Smooth muscle cell (in vitro differentiated cells): ENCODE measurements around the gene PICK1. TPM values are rescaled to one million over a fixed set of nuclear protein-coding genes. Genes with fewer than 3 reads are reported as not detected.
"Not testable (repeated sequence)": the region's sequence is repeated elsewhere in the genome, so short reads cannot be mapped to it uniquely, and the experiment has no call there.

Experiments
- DNase-seq: peaks from one replicate; lab custom pipeline; 2025; ENCODE audit not compliant: unreplicated experiment; lab: John Stamatoyannopoulos, UW
- H2AFZ ChIP-seq: fragments of 200-600 bp; sonication (generic); 2 replicates; pipeline ENCODE4 v1.6.0; 2016; ENCODE audit warnings: antibody characterized with exemption, low read depth, mild to moderate bottlenecking
- H3F3A ChIP-seq: fragments of 200-600 bp; sonication (generic); 2 replicates; pipeline ENCODE4 v1.6.0; 2017; ENCODE audit warnings: antibody characterized with exemption, low read depth
- H3K27ac ChIP-seq: fragments of 200-600 bp; sonication (generic); 2 replicates; pipeline ENCODE4 v1.5.1; 2016; ENCODE audit warnings: low read depth, mild to moderate bottlenecking
- H3K27me3 ChIP-seq: fragments of 200-600 bp; sonication (generic); 2 replicates; pipeline ENCODE4 v1.6.1; 2016; ENCODE audit warnings: low read depth, mild to moderate bottlenecking
- H3K36me3 ChIP-seq: fragments of 200-600 bp; sonication (generic); 2 replicates; pipeline ENCODE4 v1.5.1; 2016; ENCODE audit warnings: low read depth
- H3K4me1 ChIP-seq: fragments of 200-600 bp; sonication (generic); 2 replicates; pipeline ENCODE4 v1.5.1; 2016; ENCODE audit warnings: low read depth
- H3K4me2 ChIP-seq: fragments of 200-600 bp; sonication (generic); 2 replicates; pipeline ENCODE4 v1.6.0; 2016; ENCODE audit warnings: mild to moderate bottlenecking
- H3K4me3 ChIP-seq: fragments of 200-600 bp; sonication (generic); 2 replicates; pipeline ENCODE4 v1.5.1; 2016; ENCODE audit warnings: mild to moderate bottlenecking
- H3K79me2 ChIP-seq: fragments of 200-600 bp; sonication (generic); 2 replicates; pipeline ENCODE4 v1.6.0; 2016; ENCODE audit warnings: low read depth, mild to moderate bottlenecking
- H3K9ac ChIP-seq: fragments of 200-600 bp; sonication (generic); 2 replicates; pipeline ENCODE4 v1.6.0; 2016; ENCODE audit warnings: low read depth
- H3K9me3 ChIP-seq: fragments of 200-600 bp; sonication (generic); replicated peaks from 2 replicates; pipeline ENCODE4 v1.5.1; 2016; ENCODE audit warnings: low read depth
- H4K20me1 ChIP-seq: fragments of 200-600 bp; sonication (generic); 2 replicates; pipeline ENCODE4 v1.6.0; 2016; ENCODE audit warnings: low read depth
- CTCF ChIP-seq: fragments of 200-600 bp; sonication (generic); IDR thresholded peaks from 2 replicates; pipeline ENCODE4 v1.5.1; 2017; ENCODE audit warnings: borderline replicate concordance, mild to moderate bottlenecking, antibody characterized with exemption; ENCODE audit not compliant: insufficient read depth, poor library complexity, severe bottlenecking
- WGBS: methylation state at CpG from one replicate; pipeline ENCODE4 v1.1.7; 2016; ENCODE audit warnings: low lambda C conversion rate; 5-methylcytosine and 5-hydroxymethylcytosine counted together
- polyA plus RNA-seq: library from polyadenylated mRNA; unstranded; fragments of >200 nt; fragmentation: Nextera tagmentation; extraction: Ambion mirVana; gene quantifications from 2 replicates; pipeline ENCODE4 v1.2.1, GENCODE V29; 2016
- total RNA-seq: library from RNA; depleted of rRNA; stranded (reverse); fragments of >200 nt; gene quantifications from 2 replicates; pipeline ENCODE4 v1.2.3, GENCODE V29; 2014

The PICK1 gene
- total and polyA plus RNA-seq, 2 experiments from 2014 or later, result 8.8 to 17.5 TPM

GRCh38 chr22:38035530-38035885 is 21.7 kb upstream of the PICK1 start:
- no peak for DNase-seq
- H3K79me2 ChIP-seq, result no peaks in the 10 kb centered on the region
- WGBS, result 89% methylated on average over 9 of the region's 9 CpGs
- peaks cover 24% of the 10 kb centered on the region for H3K4me1 ChIP-seq
- H3K9ac ChIP-seq, result no peak overlapping the region
- no peaks in the 10 kb centered on the region for H3K36me3 ChIP-seq
- no peaks in the 10 kb centered on the region for H3F3A ChIP-seq
- H4K20me1 ChIP-seq, result no peaks in the 10 kb centered on the region
- no peak overlapping the region for H3K4me3 ChIP-seq
- no peaks in the 10 kb centered on the region for H3K9me3 ChIP-seq
- TF ChIP-seq CTCF, result no peak
- H2AFZ ChIP-seq, result no peak overlapping the region
- H3K27me3 ChIP-seq, result no peaks in the 10 kb centered on the region
- H3K4me2 ChIP-seq, result no peak overlapping the region
- no peak overlapping the region for H3K27ac ChIP-seq

GRCh38 chr22:38036392-38037062 is 20.7 kb upstream of the PICK1 start:
- TF ChIP-seq CTCF, result no peak
- H3K27ac ChIP-seq, result no peak overlapping the region
- no peak overlapping the region for H3K9ac ChIP-seq
- no peak overlapping the region for H3K4me3 ChIP-seq
- no peak overlapping the region for H2AFZ ChIP-seq
- no peaks in the 10 kb centered on the region for H4K20me1 ChIP-seq
- H3F3A ChIP-seq, result no peaks in the 10 kb centered on the region
- no peak overlapping the region for H3K4me2 ChIP-seq
- 83% methylated on average over 10 of the region's 10 CpGs for WGBS
- H3K36me3 ChIP-seq, result no peaks in the 10 kb centered on the region
- DNase-seq, result no peak
- H3K4me1 ChIP-seq, result peaks cover 19% of the 10 kb centered on the region
- no peaks in the 10 kb centered on the region for H3K27me3 ChIP-seq
- H3K9me3 ChIP-seq, result no peaks in the 10 kb centered on the region
- no peaks in the 10 kb centered on the region for H3K79me2 ChIP-seq

- H3K4me1 ChIP-seq, result peaks cover 19% of the 10 kb centered on the region
- 92% methylated on average over 13 of the region's 13 CpGs for WGBS
- not testable (repeated sequence) for H3K4me2 ChIP-seq, H3K27ac ChIP-seq, H3K36me3 ChIP-seq, H3K27me3 ChIP-seq, H3K79me2 ChIP-seq, DNase-seq, H3K4me3 ChIP-seq, H3K9me3 ChIP-seq, H3K9ac ChIP-seq, H4K20me1 ChIP-seq, H2AFZ ChIP-seq, H3F3A ChIP-seq
Measured at GRCh38 chr22:38037367-38038150, 19.6 kb upstream of the PICK1 start.

- H3K4me2 ChIP-seq, result no peak overlapping the region
- WGBS, result 97% methylated on average over 17 of the region's 23 CpGs
- no peak for TF ChIP-seq CTCF
Measured at GRCh38 chr22:38038426-38038825, 18.8 kb upstream of the PICK1 start.

More at GRCh38 chr22:38038426-38038825, 18.8 kb upstream of the PICK1 start:
- Histone ChIP-seq H2AFZ (no peak overlapping the region), H3K27me3 (no peaks in the 10 kb centered on the region), H3K79me2 (no peaks in the 10 kb centered on the region), H4K20me1 (no peaks in the 10 kb centered on the region), H3K27ac (no peak overlapping the region), H3F3A (no peaks in the 10 kb centered on the region), H3K4me3 (no peak overlapping the region), H3K36me3 (no peaks in the 10 kb centered on the region), H3K4me1 (peaks cover 14% of the 10 kb centered on the region), H3K9ac (no peak overlapping the region), H3K9me3 (no peaks in the 10 kb centered on the region)
- no peak for DNase-seq
